NCI-H510A (cell line): ENCODE results near the gene REEP1.
"Not testable (repeated sequence)": the region's sequence is repeated elsewhere in the genome, so short reads cannot be mapped to it uniquely, and the experiment has no call there.

Experiments
- DNase-seq: peaks from one replicate; lab custom pipeline; 2025; lab: John Stamatoyannopoulos, UW

Gene REEP1

GRCh38 chr2:86224645-86225355, 112.6 kb downstream of the REEP1 start:
- no peak for DNase-seq

- DNase-seq = no peak
Observed at GRCh38 chr2:86223927-86224560, 113.4 kb downstream of the REEP1 start.

GRCh38 chr2:86223140-86223926, 114.1 kb downstream of the REEP1 start:
- DNase-seq = no peak

- no peak for DNase-seq
Observed at GRCh38 chr2:86221066-86221684, 116.3 kb downstream of the REEP1 start.

GRCh38 chr2:86219896-86220295, 117.5 kb downstream of the REEP1 start:
- no peak for DNase-seq

- DNase-seq = no peak
Observed at GRCh38 chr2:86218124-86218523, 119.3 kb downstream of the REEP1 start.

- no peak for DNase-seq
Observed at GRCh38 chr2:86216575-86217555, 120.6 kb downstream of the REEP1 start.

GRCh38 chr2:86214503-86214832, 123.0 kb downstream of the REEP1 start:
- DNase-seq = no peak

GRCh38 chr2:86213699-86214502, 123.5 kb downstream of the REEP1 start:
- no peak for DNase-seq

GRCh38 chr2:86213056-86213455, 124.4 kb downstream of the REEP1 start:
- DNase-seq = no peak

GRCh38 chr2:86211796-86212188, 125.6 kb downstream of the REEP1 start:
- no peak for DNase-seq

- DNase-seq = no peak
Observed at GRCh38 chr2:86211033-86211795, 126.2 kb downstream of the REEP1 start.

GRCh38 chr2:86204458-86204857, 133.0 kb downstream of the REEP1 start:
- no peak for DNase-seq

- DNase-seq = no peak
Observed at GRCh38 chr2:86203614-86204013, 133.8 kb downstream of the REEP1 start.

- DNase-seq = no peak
Observed at GRCh38 chr2:86202702-86203101, 134.7 kb downstream of the REEP1 start.

- no peak for DNase-seq
Observed at GRCh38 chr2:86202336-86202692, 135.1 kb downstream of the REEP1 start.

- DNase-seq = no peak
Observed at GRCh38 chr2:86201671-86202335, 135.6 kb downstream of the REEP1 start.

- not testable (repeated sequence) for DNase-seq
Observed at GRCh38 chr2:86200564-86200963, 136.9 kb downstream of the REEP1 start.

GRCh38 chr2:86199834-86200177, 137.6 kb downstream of the REEP1 start:
- DNase-seq = no peak
